GM12874 (cell line): Measurements from ENCODE around the gene STIM1.

Source experiments
- TF ChIP-seq, protein P1 (sequence below): IDR thresholded peaks from 2 replicates; pipeline ENCODE4 v1.5.1; 2011; ENCODE audit warnings: low read depth, mild to moderate bottlenecking, control low read depth, low read length, moderate library complexity; ENCODE audit not compliant: insufficient read depth

STIM1 gene

DNA sequence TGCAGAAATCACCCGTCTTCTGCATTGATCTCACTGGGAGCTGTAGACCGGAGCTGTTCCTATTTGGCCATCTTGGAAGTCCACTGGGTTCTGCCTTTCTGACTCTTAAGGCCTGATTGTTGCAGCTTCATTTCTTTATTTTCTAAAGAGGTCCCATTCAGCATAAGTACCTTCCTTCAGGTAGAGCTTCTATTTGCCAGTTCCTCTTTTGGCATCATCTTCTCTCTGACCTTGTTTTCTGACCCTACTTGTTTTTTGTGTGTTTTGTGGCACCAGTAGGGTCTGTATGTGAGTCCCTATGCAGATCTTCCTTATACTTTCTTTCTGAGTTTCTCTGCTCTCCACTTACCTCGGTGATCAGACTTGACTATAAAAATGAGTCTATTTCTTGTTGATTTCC lies 161.7 kb downstream of the STIM1 start:
- TF ChIP-seq, protein P1, sequence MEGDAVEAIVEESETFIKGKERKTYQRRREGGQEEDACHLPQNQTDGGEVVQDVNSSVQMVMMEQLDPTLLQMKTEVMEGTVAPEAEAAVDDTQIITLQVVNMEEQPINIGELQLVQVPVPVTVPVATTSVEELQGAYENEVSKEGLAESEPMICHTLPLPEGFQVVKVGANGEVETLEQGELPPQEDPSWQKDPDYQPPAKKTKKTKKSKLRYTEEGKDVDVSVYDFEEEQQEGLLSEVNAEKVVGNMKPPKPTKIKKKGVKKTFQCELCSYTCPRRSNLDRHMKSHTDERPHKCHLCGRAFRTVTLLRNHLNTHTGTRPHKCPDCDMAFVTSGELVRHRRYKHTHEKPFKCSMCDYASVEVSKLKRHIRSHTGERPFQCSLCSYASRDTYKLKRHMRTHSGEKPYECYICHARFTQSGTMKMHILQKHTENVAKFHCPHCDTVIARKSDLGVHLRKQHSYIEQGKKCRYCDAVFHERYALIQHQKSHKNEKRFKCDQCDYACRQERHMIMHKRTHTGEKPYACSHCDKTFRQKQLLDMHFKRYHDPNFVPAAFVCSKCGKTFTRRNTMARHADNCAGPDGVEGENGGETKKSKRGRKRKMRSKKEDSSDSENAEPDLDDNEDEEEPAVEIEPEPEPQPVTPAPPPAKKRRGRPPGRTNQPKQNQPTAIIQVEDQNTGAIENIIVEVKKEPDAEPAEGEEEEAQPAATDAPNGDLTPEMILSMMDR = no peak

DNA sequence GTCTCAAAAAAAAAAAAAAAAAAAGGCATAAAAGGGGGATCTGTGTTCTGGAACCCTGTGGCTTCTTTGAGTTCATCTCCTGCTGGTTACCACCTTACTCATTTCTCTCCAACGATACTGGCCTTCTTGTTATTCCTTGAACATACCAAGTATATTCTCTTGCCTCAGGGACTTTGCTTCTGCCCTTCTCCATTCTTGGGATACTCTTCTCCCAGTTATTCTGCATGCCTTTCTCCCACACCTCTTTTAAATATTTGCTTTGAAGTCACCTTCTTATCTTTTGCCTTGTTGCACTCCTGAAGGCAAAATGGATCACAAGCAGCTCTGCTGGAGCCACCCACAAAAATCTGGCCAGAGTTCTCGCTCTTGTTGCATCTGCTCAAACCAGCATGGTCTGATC lies 163.2 kb downstream of the STIM1 start:
- TF ChIP-seq, protein P1 = no peak

DNA sequence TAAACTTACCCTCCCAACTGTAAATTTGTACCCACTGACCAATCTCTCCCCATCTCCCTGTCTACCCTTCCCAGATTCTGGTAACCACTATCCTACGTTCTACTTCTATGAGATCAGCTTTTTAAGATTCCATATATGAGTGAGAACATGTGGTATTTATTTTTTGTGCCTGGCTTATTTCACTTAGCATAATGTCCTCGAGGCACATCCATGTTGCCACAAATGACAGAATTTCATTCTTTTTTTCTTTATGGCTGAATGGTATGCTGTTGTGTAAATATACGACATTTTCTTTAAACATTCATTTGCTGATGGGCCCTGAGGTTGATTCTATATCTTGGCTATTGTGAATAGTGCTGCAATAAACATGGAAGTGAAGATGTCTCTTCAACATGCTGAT lies 164.4 kb downstream of the STIM1 start:
- TF ChIP-seq, protein P1 = no peak

DNA sequence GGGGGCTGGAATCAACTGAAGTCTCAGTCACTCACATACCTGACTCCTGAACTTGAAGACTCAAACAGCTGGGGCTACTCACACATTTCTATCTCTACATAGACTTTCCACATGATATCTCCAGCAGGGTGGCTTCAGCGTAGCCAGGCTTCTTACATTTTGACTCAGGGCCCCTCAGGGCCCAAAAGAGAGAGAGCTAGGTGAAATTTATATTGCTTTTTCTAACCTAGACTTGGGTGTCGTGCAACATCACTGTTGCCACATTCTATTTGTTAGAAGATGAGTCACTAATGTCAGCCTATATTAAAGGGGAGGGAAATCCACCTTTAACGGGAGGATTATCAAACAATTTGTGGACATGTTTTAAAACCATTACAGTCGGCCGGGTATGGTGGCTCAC lies 167.2 kb downstream of the STIM1 start:
- TF ChIP-seq, protein P1 = no peak

DNA sequence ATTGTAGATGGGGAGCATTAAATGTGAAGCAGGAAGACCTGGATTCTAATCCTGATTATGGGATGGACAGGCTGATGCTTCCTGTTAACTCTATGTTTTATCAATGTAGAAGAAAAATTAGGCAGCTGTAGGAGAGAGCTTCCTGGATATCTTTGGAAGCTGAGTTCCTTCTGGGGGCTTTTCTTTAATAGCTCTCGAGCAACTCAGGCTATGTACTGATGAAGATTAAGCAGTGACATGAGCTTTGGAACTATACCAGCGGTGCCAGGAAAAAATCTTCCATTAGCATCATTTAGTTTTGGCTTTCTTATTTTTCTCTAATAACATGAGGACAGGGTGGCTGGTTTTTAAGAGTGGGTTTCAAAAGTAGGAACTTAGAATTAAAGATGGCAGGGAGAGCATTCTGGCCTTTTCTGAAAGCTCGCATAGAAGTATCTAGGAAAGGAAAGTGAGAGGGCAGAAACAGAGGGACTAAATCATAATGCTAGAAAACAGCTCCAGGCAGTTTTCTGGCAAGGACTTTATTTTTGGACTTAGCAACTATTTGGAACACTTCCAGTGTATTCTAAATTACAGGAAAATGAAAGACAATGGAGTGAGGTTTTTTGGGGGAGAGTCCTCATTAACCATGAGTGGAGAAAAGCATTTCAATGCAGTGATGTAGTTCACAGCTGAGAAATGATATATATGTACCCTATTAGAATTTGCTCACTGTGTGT lies 169.9 kb downstream of the STIM1 start:
- TF ChIP-seq, protein P1 = no peak

DNA sequence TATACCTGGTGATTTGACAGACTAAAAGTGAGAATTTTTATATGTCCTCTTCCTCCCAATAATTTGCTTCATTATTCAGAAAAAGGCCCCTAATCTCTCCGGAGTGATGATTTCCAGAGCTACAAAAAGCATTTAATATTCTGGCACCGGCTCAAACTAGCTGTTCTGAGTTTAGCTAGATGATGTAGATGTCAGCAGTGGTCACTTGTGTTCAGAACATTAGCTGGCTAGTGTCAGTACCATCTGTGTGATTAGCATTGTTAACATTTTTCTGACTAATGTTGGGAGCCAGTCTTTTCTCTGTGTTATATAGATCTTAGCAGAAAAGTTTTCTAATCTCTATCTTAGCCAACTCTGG lies 170.5 kb downstream of the STIM1 start:
- TF ChIP-seq, protein P1 = no peak

DNA sequence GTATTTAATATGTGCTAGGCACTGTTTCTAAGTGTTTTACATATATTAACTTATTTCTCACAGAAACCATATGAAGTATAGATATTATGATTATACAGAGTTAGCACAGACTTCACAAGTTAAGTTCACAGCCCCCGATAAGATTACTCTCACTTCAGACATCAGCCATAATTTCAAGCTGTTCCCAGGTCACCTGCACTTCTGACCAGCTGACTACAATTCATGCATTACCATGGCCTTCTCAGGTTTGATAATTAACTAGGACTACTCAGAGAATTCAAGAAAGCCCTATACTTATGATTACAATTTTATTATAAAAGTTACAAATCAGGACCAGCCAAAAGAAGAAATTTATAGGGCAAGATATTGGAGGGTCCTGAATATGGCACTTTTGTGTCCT lies 170.9 kb downstream of the STIM1 start:
- TF ChIP-seq, protein P1 = no peak
